Measurements from ENCODE around the gene ARRB1. TPM values are rescaled to one million over a fixed set of nuclear protein-coding genes. Genes with fewer than 3 reads are reported as not detected.
"Not testable (repeated sequence)": the region's sequence is repeated elsewhere in the genome, so short reads cannot be mapped to it uniquely, and the experiment has no call there.

The ARRB1 gene
- total RNA-seq, 2 experiments from 2014 or later, result 24.3 to 29.5 TPM

GRCh38 chr11:75337195-75337654 lies 14.2 kb downstream of the ARRB1 start:
- DNase-seq, result no peak
- no peaks in the 10 kb centered on the region for H3K27me3 Mint-ChIP-seq
- H3K4me3 Mint-ChIP-seq, result no peak overlapping the region
- H3K36me3 Mint-ChIP-seq (ENCODE audit: low read depth), result peaks cover 9% of the 10 kb centered on the region
- peaks cover 69% of the 10 kb centered on the region for H3K4me1 Mint-ChIP-seq
- ChIA-PET CTCF (interaction anchor here (0.9 kb wide), 1 partner anchor 11 kb away, joined by 3 read pairs; no protein-coding TSS in a partner anchor), POLR2A (no interaction called here)
- H3K9me3 Mint-ChIP-seq, result peaks cover under 1% of the 10 kb centered on the region
- no peak overlapping the region for H3K27ac Mint-ChIP-seq

DNA sequence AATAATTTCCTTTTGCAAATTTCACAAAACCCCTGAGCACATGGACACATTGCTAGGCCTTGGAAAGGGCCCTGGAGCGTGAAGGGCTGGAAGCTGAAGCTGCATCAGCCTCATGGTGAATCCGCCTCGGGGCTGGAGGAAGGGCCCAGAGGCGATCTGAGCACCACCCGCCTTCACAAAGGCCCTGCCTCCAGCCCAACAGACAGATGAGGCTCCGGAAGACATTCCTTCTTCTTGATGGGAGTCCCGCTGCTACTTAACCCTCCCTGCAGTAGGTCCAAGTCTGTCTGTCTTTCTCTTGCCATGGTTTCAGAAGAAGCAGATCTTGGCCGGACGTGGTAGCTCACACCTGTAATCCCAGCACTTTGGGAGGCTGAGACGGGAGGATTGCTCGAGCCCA lies 16.5 kb downstream of the ARRB1 start:
- Mint-ChIP-seq H3K9me3 (peaks cover 7% of the 10 kb centered on the region), H3K27ac (no peak overlapping the region), H3K4me1 (peaks cover 58% of the 10 kb centered on the region), H3K27me3 (no peaks in the 10 kb centered on the region), H3K4me3 (no peak overlapping the region), H3K36me3 (ENCODE audit: low read depth) (peaks cover 20% of the 10 kb centered on the region)
- ChIA-PET CTCF (interaction anchor here (0.7 to 1.4 kb wide), 4 partner anchors 11 to 194 kb away, joined by 3 to 6 read pairs (median 3); no protein-coding TSS in a partner anchor), POLR2A (no interaction called here)
- no peak for DNase-seq

DNA sequence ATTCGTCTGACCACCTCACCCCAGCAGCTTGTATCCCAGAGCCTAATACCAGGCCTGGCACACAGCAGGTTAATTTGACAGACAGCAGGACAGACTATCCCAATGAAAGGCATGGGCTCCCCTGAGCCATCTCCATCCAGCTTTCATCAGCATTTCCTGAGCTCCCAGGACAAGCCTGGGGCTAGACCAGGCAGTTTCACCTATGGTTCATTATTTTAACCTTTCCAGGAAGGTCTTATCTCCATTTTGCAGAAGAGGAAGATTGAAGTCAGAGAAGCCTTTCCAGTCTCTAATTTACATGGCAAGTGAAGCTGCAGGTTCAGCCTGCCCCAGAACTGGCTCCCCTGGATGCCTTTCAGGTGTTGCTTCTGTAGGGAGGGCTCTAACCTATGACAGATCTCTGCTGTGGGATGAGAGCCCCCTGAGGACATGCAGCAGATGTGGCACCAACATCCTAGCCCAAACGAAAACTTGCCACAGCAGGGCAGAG lies 17.0 kb downstream of the ARRB1 start:
- Mint-ChIP-seq H3K9me3 (peaks cover 7% of the 10 kb centered on the region), H3K27ac (no peak overlapping the region), H3K27me3 (no peaks in the 10 kb centered on the region), H3K4me1 (peaks cover 58% of the 10 kb centered on the region), H3K36me3 (ENCODE audit: low read depth) (peaks cover 20% of the 10 kb centered on the region), H3K4me3 (no peak overlapping the region)
- POLR2A ChIA-PET, result no interaction called here
- CTCF ChIA-PET, result interaction anchor here (0.7 to 1.4 kb wide), 3 partner anchors 11 to 194 kb away, joined by 3 to 6 read pairs (median 3); no protein-coding TSS in a partner anchor
- no peak for DNase-seq

GRCh38 chr11:75333807-75334140 lies 17.7 kb downstream of the ARRB1 start:
- Mint-ChIP-seq H3K4me3 (no peak overlapping the region), H3K36me3 (ENCODE audit: low read depth) (peaks cover 20% of the 10 kb centered on the region), H3K27me3 (no peaks in the 10 kb centered on the region), H3K4me1 (peaks cover 58% of the 10 kb centered on the region), H3K27ac (no peak overlapping the region), H3K9me3 (peaks cover 7% of the 10 kb centered on the region)
- no peak for DNase-seq
- POLR2A ChIA-PET, result no interaction called here
- CTCF ChIA-PET, result no interaction called here

DNA sequence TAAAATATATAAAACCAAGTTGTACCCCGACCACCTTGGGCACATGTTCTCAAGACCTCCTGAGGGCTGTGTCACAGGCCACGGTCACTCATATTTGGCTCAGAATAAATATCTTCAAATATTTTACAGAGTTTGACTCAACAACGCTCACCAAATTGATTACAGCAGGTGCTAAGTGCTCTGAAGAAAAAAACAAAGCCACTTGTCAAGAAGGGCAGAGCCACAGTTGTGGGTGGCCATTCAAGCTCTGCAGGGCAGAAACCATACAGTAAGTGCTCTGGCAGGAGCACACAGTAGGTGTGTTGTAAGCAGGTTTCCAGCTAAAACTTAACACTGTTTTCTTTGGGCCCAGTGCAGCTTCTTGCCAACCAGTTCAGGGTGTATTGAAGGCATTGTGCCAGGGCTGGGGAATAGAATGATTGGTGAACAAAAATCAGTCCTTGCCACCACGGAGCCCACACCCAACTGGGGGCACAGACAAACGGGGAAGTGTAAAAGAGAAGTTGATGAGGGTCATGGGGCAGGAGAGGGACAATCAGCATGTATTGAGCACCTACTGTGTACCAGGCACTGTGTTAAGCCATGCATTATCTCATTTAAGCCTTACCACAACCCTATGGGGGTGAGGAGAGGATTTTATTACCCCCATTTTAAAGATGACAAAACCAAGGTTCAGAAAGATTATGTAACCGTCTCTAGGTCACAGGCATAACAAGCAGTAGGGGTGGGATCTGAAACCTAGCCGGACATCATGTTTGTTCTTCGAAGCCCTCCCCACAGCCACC lies 18.2 kb downstream of the ARRB1 start:
- DNase-seq, result no peak
- Mint-ChIP-seq H3K27ac (no peak overlapping the region), H3K9me3 (peaks cover 7% of the 10 kb centered on the region), H3K4me1 (peaks cover 58% of the 10 kb centered on the region), H3K4me3 (no peak overlapping the region), H3K27me3 (no peaks in the 10 kb centered on the region), H3K36me3 (ENCODE audit: low read depth) (peaks cover 20% of the 10 kb centered on the region)
- ChIA-PET CTCF (interaction anchor here (1.0 to 4.5 kb wide), 2 partner anchors 9 to 199 kb away, joined by 3 to 31 read pairs; no protein-coding TSS in a partner anchor), POLR2A (no interaction called here)

- H3K9me3 Mint-ChIP-seq, H3K4me3 Mint-ChIP-seq, POLR2A ChIA-PET, DNase-seq, H3K27me3 Mint-ChIP-seq: not testable (repeated sequence)
- H3K27ac Mint-ChIP-seq, result peak overlapping the region; percentile 42
- CTCF ChIA-PET, result interaction anchor here (1.0 to 4.5 kb wide), 4 partner anchors 10 to 200 kb away, joined by 3 to 31 read pairs (median 3); no protein-coding TSS in a partner anchor
- H3K36me3 Mint-ChIP-seq (ENCODE audit: low read depth), result peaks cover 17% of the 10 kb centered on the region
- peaks cover 50% of the 10 kb centered on the region for H3K4me1 Mint-ChIP-seq
These were observed 19.7 kb downstream of the ARRB1 start for GRCh38 chr11:75331761-75332160.

- CTCF ChIA-PET, result interaction anchor here (1.4 to 4.5 kb wide), 3 partner anchors 10 to 21 kb away, joined by 3 to 31 read pairs (median 3); no protein-coding TSS in a partner anchor
- H3K27me3 Mint-ChIP-seq, H3K9me3 Mint-ChIP-seq, H3K27ac Mint-ChIP-seq, DNase-seq, POLR2A ChIA-PET, H3K4me3 Mint-ChIP-seq: not testable (repeated sequence)
- peaks cover 17% of the 10 kb centered on the region for H3K36me3 Mint-ChIP-seq (ENCODE audit: low read depth)
- peaks cover 50% of the 10 kb centered on the region for H3K4me1 Mint-ChIP-seq
These were observed 20.2 kb downstream of the ARRB1 start for GRCh38 chr11:75331304-75331703.

DNA sequence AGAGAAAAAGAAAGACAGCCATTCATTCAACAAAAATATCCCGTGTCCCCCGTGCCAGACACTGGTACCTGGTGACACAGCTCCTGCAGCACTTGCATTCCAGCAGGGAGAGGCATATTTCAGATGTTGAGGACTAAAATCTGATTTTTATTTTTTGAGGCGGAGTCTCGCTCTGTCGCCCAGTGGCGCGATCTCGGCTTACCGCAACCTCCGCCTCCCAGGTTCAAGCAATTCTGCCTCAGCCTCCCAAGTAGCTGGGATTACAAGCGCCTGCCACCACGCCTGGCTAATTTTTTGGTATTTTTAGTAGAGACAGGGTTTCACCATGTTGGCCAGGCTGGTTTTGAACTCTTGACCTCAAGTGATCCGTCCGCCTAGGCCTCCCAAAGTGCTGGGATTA lies 20.6 kb downstream of the ARRB1 start:
- H3K36me3 Mint-ChIP-seq (ENCODE audit: low read depth), result peaks cover 17% of the 10 kb centered on the region
- peaks cover 53% of the 10 kb centered on the region for H3K4me1 Mint-ChIP-seq
- POLR2A ChIA-PET, result not testable (repeated sequence)

GRCh38 chr11:75330291-75330690 lies 21.2 kb downstream of the ARRB1 start:
- POLR2A ChIA-PET, result no interaction called here
- CTCF ChIA-PET, result interaction anchor here (0.6 to 4.5 kb wide), 6 partner anchors 11 to 59 kb away, joined by 3 to 31 read pairs (median 4); no protein-coding TSS in a partner anchor
- H3K36me3 Mint-ChIP-seq (ENCODE audit: low read depth), result peaks cover 17% of the 10 kb centered on the region
- no peak for DNase-seq
- peaks cover 7% of the 10 kb centered on the region for H3K9me3 Mint-ChIP-seq
- peaks cover 57% of the 10 kb centered on the region for H3K4me1 Mint-ChIP-seq
- H3K27ac Mint-ChIP-seq, result peak overlapping the region; percentile 93
- no peak overlapping the region for H3K4me3 Mint-ChIP-seq
- no peaks in the 10 kb centered on the region for H3K27me3 Mint-ChIP-seq

More for the DNA sequence above, 20.6 kb downstream of the ARRB1 start:
- not testable (repeated sequence) for H3K9me3 Mint-ChIP-seq, H3K4me3 Mint-ChIP-seq, H3K27me3 Mint-ChIP-seq, H3K27ac Mint-ChIP-seq, DNase-seq
- CTCF ChIA-PET, result interaction anchor here (0.9 to 4.5 kb wide), 6 partner anchors 11 to 57 kb away, joined by 3 to 31 read pairs (median 4); no protein-coding TSS in a partner anchor

GRCh38 chr11:75328426-75329277 lies 22.8 kb downstream of the ARRB1 start:
- Mint-ChIP-seq H3K27ac (peak overlapping the region; percentile 93), H3K4me1 (peaks cover 67% of the 10 kb centered on the region), H3K4me3 (peak overlapping the region; percentile 41), H3K9me3 (peaks cover 7% of the 10 kb centered on the region), H3K36me3 (ENCODE audit: low read depth) (peaks cover 17% of the 10 kb centered on the region), H3K27me3 (no peaks in the 10 kb centered on the region)
- CTCF ChIA-PET, result interaction anchor here (0.7 to 4.5 kb wide), 6 partner anchors 10 to 59 kb away, joined by 3 to 31 read pairs (median 4); no protein-coding TSS in a partner anchor
- POLR2A ChIA-PET, result no interaction called here
- DNase-seq, result peak; percentile 82

DNA sequence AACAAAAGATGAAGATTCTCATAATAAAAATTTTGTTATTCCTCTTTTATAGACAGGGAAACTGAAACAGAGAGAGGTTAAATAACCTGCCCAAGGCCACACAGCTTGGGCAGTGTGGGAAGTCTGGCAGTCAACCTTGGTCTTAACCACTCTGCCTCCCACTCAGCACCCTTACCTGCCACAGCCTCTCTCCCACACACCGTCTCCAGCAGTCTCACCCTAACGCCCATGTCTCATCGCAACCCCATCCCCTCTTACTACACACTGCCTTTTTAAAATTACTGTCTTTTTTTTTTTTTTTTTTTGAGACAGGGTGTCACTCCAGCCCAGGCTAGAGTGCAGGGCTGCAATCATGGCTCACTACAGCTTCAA lies 25.0 kb downstream of the ARRB1 start:
- H3K36me3 Mint-ChIP-seq (ENCODE audit: low read depth), result peaks cover 4% of the 10 kb centered on the region
- H3K4me1 Mint-ChIP-seq, result peaks cover 69% of the 10 kb centered on the region
- H3K27ac Mint-ChIP-seq, result peak overlapping the region; percentile 86
- no peak for DNase-seq
- CTCF ChIA-PET, result interaction anchor here (0.6 to 2.4 kb wide), 8 partner anchors 15 to 90 kb away, joined by 3 to 17 read pairs (median 4); no protein-coding TSS in a partner anchor
- POLR2A ChIA-PET, result no interaction called here
- no peaks in the 10 kb centered on the region for H3K27me3 Mint-ChIP-seq
- H3K9me3 Mint-ChIP-seq, result no peaks in the 10 kb centered on the region
- H3K4me3 Mint-ChIP-seq, result peak overlapping the region; percentile 9

GRCh38 chr11:75325713-75326438 lies 25.6 kb downstream of the ARRB1 start:
- Mint-ChIP-seq H3K27me3 (no peaks in the 10 kb centered on the region), H3K4me1 (peaks cover 69% of the 10 kb centered on the region), H3K4me3 (no peak overlapping the region), H3K36me3 (ENCODE audit: low read depth) (peaks cover 1% of the 10 kb centered on the region), H3K9me3 (no peaks in the 10 kb centered on the region), H3K27ac (peak overlapping the region; percentile 86)
- ChIA-PET POLR2A (no interaction called here), CTCF (interaction anchor here (1.0 to 2.4 kb wide), 5 partner anchors 16 to 63 kb away, joined by 3 to 17 read pairs (median 4); no protein-coding TSS in a partner anchor)
- DNase-seq, result no peak
